IgD-negative memory B cell (primary cell): ENCODE measurements around the gene FOXO3. TPM values are rescaled to one million over a fixed set of nuclear protein-coding genes. Genes with fewer than 3 reads are reported as not detected.

Source experiments
- H3K27ac Mint-ChIP-seq, 3 donors: one replicate each; pipeline ENCODE4 v1.8.0; 2020 to 2022; ENCODE audit warnings: mild to moderate bottlenecking in 3 of 3, mixed read lengths in 3 of 3, moderate library complexity in 1 of 3
- H3K27me3 Mint-ChIP-seq: one replicate; pipeline ENCODE4 v1.8.0; 2021; ENCODE audit warnings: mixed read lengths
- H3K36me3 Mint-ChIP-seq: one replicate; pipeline ENCODE4 v1.8.0; 2020; ENCODE audit warnings: mild to moderate bottlenecking, mixed read lengths
- H3K4me1 Mint-ChIP-seq, 3 donors: one replicate each; pipeline ENCODE4 v1.8.0; 2020 to 2022; ENCODE audit warnings: mixed read lengths in 3 of 3, mild to moderate bottlenecking in 1 of 3
- H3K4me3 Mint-ChIP-seq, 4 donors: one replicate each; pipeline ENCODE4 v1.8.0; 2020 to 2022; ENCODE audit warnings: mild to moderate bottlenecking in 4 of 4, mixed read lengths in 4 of 4, moderate library complexity in 3 of 4
- H3K9me3 Mint-ChIP-seq, 3 donors: one replicate each; pipeline ENCODE4 v1.8.0; 2020 to 2021; ENCODE audit warnings: mixed read lengths in 3 of 3, mild to moderate bottlenecking in 1 of 3
- polyA plus RNA-seq: library from polyadenylated mRNA; unstranded; fragments of 300-500 nt; fragmentation: Illumina TruSeq; gene quantifications from one replicate; pipeline ENCODE4 v1.2.3, GENCODE V29; 2021

The FOXO3 gene
- polyA plus RNA-seq, 1 donor from 2014 or later = 15.5 TPM

GRCh38 chr6:108544606-108545005, 16.1 kb upstream of the FOXO3 start:
- no peak overlapping the region for H3K4me3 Mint-ChIP-seq
- no peak overlapping the region for H3K27ac Mint-ChIP-seq
- peaks cover 9% of the 10 kb centered on the region for H3K27me3 Mint-ChIP-seq
- no peaks in the 10 kb centered on the region for H3K36me3 Mint-ChIP-seq
- peaks cover 0 to 2% (median 0%) of the 10 kb centered on the region in 3 donors for H3K9me3 Mint-ChIP-seq
- peaks cover 4 to 11% (median 8%) of the 10 kb centered on the region in 3 donors for H3K4me1 Mint-ChIP-seq

- H3K9me3 Mint-ChIP-seq = no peaks in the 10 kb centered on the region
- H3K4me3 Mint-ChIP-seq = peak overlapping the region in 1 of 4 donors; percentile 63
- H3K36me3 Mint-ChIP-seq = no peaks in the 10 kb centered on the region
- H3K4me1 Mint-ChIP-seq = peaks cover 4 to 11% (median 8%) of the 10 kb centered on the region in 3 donors
- peaks cover 8% of the 10 kb centered on the region for H3K27me3 Mint-ChIP-seq
- no peak overlapping the region for H3K27ac Mint-ChIP-seq
These were observed 14.4 kb upstream of the FOXO3 start for GRCh38 chr6:108546079-108547049.

- Mint-ChIP-seq H3K4me1 (peaks cover 0 to 3% (median 2%) of the 10 kb centered on the region in 3 donors), H3K27me3 (no peaks in the 10 kb centered on the region), H3K4me3 (no peak overlapping the region), H3K36me3 (no peaks in the 10 kb centered on the region), H3K9me3 (no peaks in the 10 kb centered on the region), H3K27ac (peak overlapping the region in 1 of 3 donors; percentile 43)
These were observed 11.5 kb upstream of the FOXO3 start for GRCh38 chr6:108549241-108549640.

- Mint-ChIP-seq H3K4me3 (no peak overlapping the region), H3K27me3 (no peaks in the 10 kb centered on the region), H3K27ac (peak overlapping the region in 1 of 3 donors; percentile 43), H3K9me3 (no peaks in the 10 kb centered on the region), H3K36me3 (no peaks in the 10 kb centered on the region), H3K4me1 (peaks cover 0 to 3% (median 2%) of the 10 kb centered on the region in 3 donors)
These were observed 11.0 kb upstream of the FOXO3 start for GRCh38 chr6:108549741-108550140.

- no peak overlapping the region for H3K4me3 Mint-ChIP-seq
- no peaks in the 10 kb centered on the region for H3K27me3 Mint-ChIP-seq
- no peaks in the 10 kb centered on the region for H3K36me3 Mint-ChIP-seq
- peaks cover 0 to 3% (median 2%) of the 10 kb centered on the region in 3 donors for H3K4me1 Mint-ChIP-seq
- no peak overlapping the region for H3K27ac Mint-ChIP-seq
- no peaks in the 10 kb centered on the region for H3K9me3 Mint-ChIP-seq
These were observed 10.5 kb upstream of the FOXO3 start for GRCh38 chr6:108550256-108550655.

GRCh38 chr6:108555399-108556052, 5.2 kb upstream of the FOXO3 start:
- peak overlapping the region in 2 of 3 donors; percentile 11 to 96 for H3K27ac Mint-ChIP-seq
- H3K4me3 Mint-ChIP-seq = peak overlapping the region in 2 of 4 donors; percentile 11 to 57
- peaks cover 0 to 5% (median 4%) of the 10 kb centered on the region in 3 donors for H3K4me1 Mint-ChIP-seq
- H3K36me3 Mint-ChIP-seq = no peaks in the 10 kb centered on the region
- peaks cover 3% of the 10 kb centered on the region for H3K27me3 Mint-ChIP-seq
- no peaks in the 10 kb centered on the region for H3K9me3 Mint-ChIP-seq

GRCh38 chr6:108556250-108556649, 4.5 kb upstream of the FOXO3 start:
- Mint-ChIP-seq H3K4me3 (peak overlapping the region in 3 of 4 donors; percentile 27 to 97 (median 93)), H3K36me3 (no peaks in the 10 kb centered on the region), H3K9me3 (no peaks in the 10 kb centered on the region), H3K4me1 (peaks cover 0 to 5% (median 4%) of the 10 kb centered on the region in 3 donors), H3K27me3 (peaks cover 3% of the 10 kb centered on the region), H3K27ac (peak overlapping the region in 2 of 3 donors; percentile 3 to 96)

GRCh38 chr6:108556866-108557493, 3.7 kb upstream of the FOXO3 start:
- Mint-ChIP-seq H3K9me3 (no peaks in the 10 kb centered on the region), H3K4me1 (peaks cover 0 to 5% (median 4%) of the 10 kb centered on the region in 3 donors), H3K27me3 (peaks cover 3% of the 10 kb centered on the region), H3K4me3 (peak overlapping the region; percentile 88 to 97 (median 95)), H3K36me3 (no peaks in the 10 kb centered on the region), H3K27ac (peak overlapping the region in 2 of 3 donors; percentile 53 to 96)

- Mint-ChIP-seq H3K4me1 (peaks cover 5 to 12% (median 6%) of the 10 kb centered on the region in 3 donors), H3K36me3 (no peaks in the 10 kb centered on the region), H3K9me3 (no peaks in the 10 kb centered on the region), H3K27ac (peak overlapping the region; percentile 96 to 99 (median 96)), H3K4me3 (peak overlapping the region; percentile 93 to 97 (median 96)), H3K27me3 (peaks cover 3% of the 10 kb centered on the region)
These were observed 3.0 kb upstream of the FOXO3 start for GRCh38 chr6:108557494-108558371.

- Mint-ChIP-seq H3K4me3 (peak overlapping the region; percentile 93 to 97 (median 96)), H3K27me3 (peaks cover 3% of the 10 kb centered on the region), H3K27ac (peak overlapping the region; percentile 96 to 99 (median 96)), H3K36me3 (no peaks in the 10 kb centered on the region), H3K4me1 (peaks cover 10 to 19% (median 12%) of the 10 kb centered on the region in 3 donors), H3K9me3 (no peaks in the 10 kb centered on the region)
These were observed 2.2 kb upstream of the FOXO3 start for GRCh38 chr6:108558372-108559096.

- Mint-ChIP-seq H3K4me1 (peaks cover 16 to 24% (median 16%) of the 10 kb centered on the region in 3 donors), H3K9me3 (no peaks in the 10 kb centered on the region), H3K27me3 (peaks cover 3% of the 10 kb centered on the region), H3K27ac (peak overlapping the region; percentile 96 to 99 (median 96)), H3K36me3 (no peaks in the 10 kb centered on the region), H3K4me3 (peak overlapping the region; percentile 93 to 97 (median 96))
These were observed 1.4 kb upstream of the FOXO3 start for GRCh38 chr6:108559097-108559883.

- Mint-ChIP-seq H3K36me3 (no peaks in the 10 kb centered on the region), H3K9me3 (no peaks in the 10 kb centered on the region), H3K4me3 (peak overlapping the region; percentile 93 to 97 (median 96)), H3K27me3 (peaks cover 3% of the 10 kb centered on the region), H3K27ac (peak overlapping the region; percentile 93 to 96 (median 95)), H3K4me1 (peaks cover 21 to 31% (median 22%) of the 10 kb centered on the region in 3 donors)
These were observed 744 bp upstream of the FOXO3 start for GRCh38 chr6:108559884-108560462.
